H1 (cell line): ENCODE data around the gene CLCN3. TPM values are rescaled to one million over a fixed set of nuclear protein-coding genes. Genes with fewer than 3 reads are reported as not detected.
A peak's percentile ranks its signal among the peaks of the same experiment; 100 is the strongest.
"Not testable (repeated sequence)": the region's sequence is repeated elsewhere in the genome, so short reads cannot be mapped to it uniquely, and the experiment has no call there.

Experiments used
- CTCF ChIA-PET: fragments of 300-600 bp; sonication (Branson Sonifier 250); formaldehyde crosslinking; loops from one replicate; lab custom pipeline; 2021; ENCODE audit not compliant: partially characterized antibody; lab: Charles Lee
- POLR2A ChIA-PET: fragments of 300-600 bp; sonication (Branson Sonifier 250); formaldehyde crosslinking; loops from one replicate; lab custom pipeline; 2021; ENCODE audit warnings: inconsistent platforms; ENCODE audit not compliant: partially characterized antibody; lab: Charles Lee
- DNase-seq, 2 experiments: peaks; one replicate each; pipeline versions ENCODE4 v3.0.0 to v3.0.0-alpha.2; 2010 to 2022; ENCODE audit warnings: low spot score in 2 of 2, low read depth in 1 of 2, mixed read lengths in 1 of 2
- FAIRE-seq: peaks from 2 replicates; lab custom pipeline; 2011; peaks lifted over from hg19 to GRCh38; lab: Jason Lieb, UNC
- H2AFZ ChIP-seq: 2 replicates; pipeline ENCODE4 v1.8.1; 2012; ENCODE audit warnings: low read length, inconsistent platforms
- H2AK5ac ChIP-seq: 2 replicates; pipeline ENCODE4 v1.6.1; 2013; ENCODE audit warnings: low read depth, low read length
- H2BK120ac ChIP-seq: replicated peaks from 2 replicates; pipeline ENCODE3; 2013; ENCODE audit warnings: low read depth, low read length, inconsistent platforms
- H2BK12ac ChIP-seq: 2 replicates; pipeline ENCODE4 v1.6.1; 2013; ENCODE audit warnings: low read depth, low read length
- H2BK15ac ChIP-seq: 2 replicates; pipeline ENCODE4 v1.6.1; 2013; ENCODE audit warnings: low read length
- H2BK20ac ChIP-seq: 2 replicates; pipeline ENCODE4 v1.6.1; 2013; ENCODE audit warnings: low read length
- H2BK5ac ChIP-seq: 2 replicates; pipeline ENCODE4 v1.6.1; 2013; ENCODE audit warnings: low read depth, low read length
- H3K14ac ChIP-seq: 2 replicates; pipeline ENCODE4 v1.6.1; 2013; ENCODE audit warnings: inconsistent platforms; ENCODE audit not compliant: insufficient read length
- H3K18ac ChIP-seq: 2 replicates; pipeline ENCODE4 v1.6.1; 2013; ENCODE audit warnings: low read length; ENCODE audit errors: extremely low read depth
- H3K23ac ChIP-seq: 2 replicates; pipeline ENCODE4 v1.6.1; 2013; ENCODE audit warnings: inconsistent platforms; ENCODE audit not compliant: insufficient read length
- H3K23me2 ChIP-seq: 2 replicates; pipeline ENCODE4 v1.6.1; 2013; ENCODE audit warnings: low read depth, low read length
- H3K27ac ChIP-seq: 2 replicates; pipeline ENCODE4 v1.6.1; 2011; ENCODE audit warnings: low read depth, low read length, inconsistent platforms
- H3K27me3 ChIP-seq, 4 experiments: replicated peaks in 1 of 4; 1 replicate in 1 of 4; 2 replicates in 3 of 4; pipeline versions ENCODE4 v1.6.1 to v1.8.1; 2011 to 2013; ENCODE audit warnings: low read length in 3 of 4, mild to moderate bottlenecking in 3 of 4, inconsistent platforms in 2 of 4, mixed read lengths in 2 of 4, moderate library complexity in 1 of 4; ENCODE audit not compliant: control insufficient read depth in 3 of 4, insufficient read depth in 3 of 4; ENCODE audit errors: extremely low read depth in 1 of 4
- H3K36me3 ChIP-seq, 4 experiments: 2 replicates each; pipeline versions ENCODE4 v1.6.1 to v1.8.1; 2011 to 2013; ENCODE audit warnings: mild to moderate bottlenecking in 4 of 4, low read length in 3 of 4, moderate library complexity in 2 of 4, control low read depth in 1 of 4, inconsistent platforms in 1 of 4; ENCODE audit not compliant: insufficient read depth in 4 of 4, control insufficient read depth in 2 of 4
- H3K4ac ChIP-seq: replicated peaks from 2 replicates; pipeline ENCODE3; 2013; ENCODE audit warnings: low read length, low read depth, mixed read lengths, inconsistent platforms; ENCODE audit not compliant: insufficient read length
- H3K4me1 ChIP-seq, 4 experiments: replicated peaks in 1 of 4; 1 replicate in 1 of 4; 2 replicates in 3 of 4; pipeline versions ENCODE4 v1.6.1 to v1.8.1; 2011 to 2013; ENCODE audit warnings: low read length in 3 of 4, inconsistent platforms in 2 of 4, mixed read lengths in 1 of 4; ENCODE audit not compliant: insufficient read depth in 4 of 4, control insufficient read depth in 3 of 4
- H3K4me2 ChIP-seq, 2 experiments: 2 replicates each; pipeline versions ENCODE4 v1.6.1 to v1.8.1; 2011 to 2013; ENCODE audit warnings: low read depth in 2 of 2, low read length in 2 of 2, control low read depth in 1 of 2, inconsistent platforms in 1 of 2, mild to moderate bottlenecking in 1 of 2; ENCODE audit not compliant: insufficient read depth in 1 of 2
- H3K4me3 ChIP-seq, 4 experiments: fragments of 200-600, 300-600 bp in 1 of 4; sonication (generic), shearing (Covaris generic), sonication (Bioruptor Twin) in 1 of 4; 2 replicates each; pipeline versions ENCODE4 v1.5.1 to v1.8.1; 2011 to 2016; ENCODE audit warnings: low read length in 4 of 4, low read depth in 3 of 4, control low read depth in 2 of 4, inconsistent platforms in 2 of 4, mild to moderate bottlenecking in 2 of 4, mixed read lengths in 1 of 4, moderate library complexity in 1 of 4; ENCODE audit not compliant: insufficient read depth in 2 of 4; ENCODE audit errors: extremely low read depth in 1 of 4
- H3K56ac ChIP-seq: replicated peaks from 2 replicates; pipeline ENCODE3; 2013; ENCODE audit warnings: low read depth, mild to moderate bottlenecking, mixed read lengths, low read length, inconsistent platforms; ENCODE audit not compliant: insufficient read length
- H3K79me1 ChIP-seq: 2 replicates; pipeline ENCODE4 v1.6.1; 2013; ENCODE audit warnings: low read depth, low read length, control low read depth
- H3K79me2 ChIP-seq, 2 experiments: 2 replicates each; pipeline versions ENCODE4 v1.6.1 to v1.8.1; 2012 to 2013; ENCODE audit warnings: low read length in 2 of 2, mild to moderate bottlenecking in 2 of 2, inconsistent platforms in 1 of 2; ENCODE audit not compliant: insufficient read depth in 2 of 2, control insufficient read depth in 1 of 2
- H3K9ac ChIP-seq, 4 experiments: replicated peaks in 1 of 4; 1 replicate in 1 of 4; 2 replicates in 3 of 4; pipeline versions ENCODE4 v1.6.1 to v1.8.1; 2011 to 2013; ENCODE audit warnings: low read depth in 3 of 4, low read length in 3 of 4, control low read depth in 2 of 4, mild to moderate bottlenecking in 2 of 4, moderate library complexity in 2 of 4, inconsistent platforms in 1 of 4; ENCODE audit errors: extremely low read depth in 1 of 4
- H3K9me3 ChIP-seq, 2 experiments: 2 replicates each; pipeline versions ENCODE4 v1.6.1 to v1.8.1; 2012 to 2013; ENCODE audit warnings: mild to moderate bottlenecking in 2 of 2, moderate library complexity in 2 of 2, control low read depth in 1 of 2, inconsistent platforms in 1 of 2, low read depth in 1 of 2, low read length in 1 of 2, mixed read lengths in 1 of 2; ENCODE audit not compliant: insufficient read depth in 2 of 2
- H4K20me1 ChIP-seq, 2 experiments: replicated peaks in 1 of 2; 2 replicates each; pipeline versions ENCODE3 to v1.8.1; 2011 to 2013; ENCODE audit warnings: inconsistent platforms in 2 of 2, low read length in 2 of 2, mild to moderate bottlenecking in 1 of 2; ENCODE audit not compliant: insufficient read depth in 2 of 2, control insufficient read depth in 1 of 2
- H4K5ac ChIP-seq: 2 replicates; pipeline ENCODE4 v1.6.1; 2013; ENCODE audit warnings: low read length, low read depth, mixed read lengths, inconsistent platforms; ENCODE audit not compliant: insufficient read length
- H4K8ac ChIP-seq: 2 replicates; pipeline ENCODE4 v1.8.0; 2013; ENCODE audit warnings: mild to moderate bottlenecking, moderate library complexity, low read length, inconsistent platforms; ENCODE audit not compliant: insufficient read depth; ENCODE audit errors: extremely low read depth
- H4K91ac ChIP-seq: replicated peaks from 2 replicates; pipeline ENCODE3; 2013; ENCODE audit warnings: low read length, mixed read lengths, inconsistent platforms; ENCODE audit not compliant: insufficient read length
- GTF2F1 ChIP-seq: IDR thresholded peaks from 2 replicates; pipeline ENCODE4 v1.6.1; 2012; ENCODE audit warnings: low read depth, low read length, improper control_type of control experiment, borderline replicate concordance
- POU5F1 ChIP-seq: IDR thresholded peaks from 2 replicates; pipeline ENCODE4 v1.6.1; 2011; ENCODE audit warnings: low read depth, mild to moderate bottlenecking, low read length, moderate library complexity
- SAP30 ChIP-seq: fragments of 300-600 bp; sonication (generic); IDR thresholded peaks from 2 replicates; pipeline ENCODE4 v1.7.1; 2012; ENCODE audit warnings: low read length, moderate library complexity, mild to moderate bottlenecking, inconsistent platforms; ENCODE audit not compliant: insufficient read depth, insufficient replicate concordance
- SIN3A ChIP-seq, 2 experiments: IDR thresholded peaks in 1 of 2; conservative IDR thresholded peaks in 1 of 2; 2 replicates each; pipeline ENCODE4 v1.6.1; 2011 to 2012; ENCODE audit warnings: low read length in 2 of 2, improper control_type of control experiment in 1 of 2, low read depth in 1 of 2, mild to moderate bottlenecking in 1 of 2
- WGBS, 2 experiments: shearing (Covaris generic) in 1 of 2; methylation state at CpG; one replicate each; pipeline versions ENCODE4 v1.1.6 to v1.1.7; 2013 to 2015; ENCODE audit warnings: low lambda C conversion rate in 2 of 2, mixed read lengths in 2 of 2, inconsistent platforms in 1 of 2, low coverage in 1 of 2, missing lambda C conversion rate in 1 of 2; ENCODE audit not compliant: insufficient replicate concordance in 2 of 2, insufficient coverage in 1 of 2, insufficient read length in 1 of 2; ENCODE audit errors: extremely low coverage in 1 of 2, missing lambda C conversion rate in 1 of 2; 5-methylcytosine and 5-hydroxymethylcytosine counted together
- polyA plus RNA-seq, 7 experiments: library from polyadenylated mRNA; depleted of rRNA in 3 of 7; stranded (reverse) in 5 of 7; unstranded in 2 of 7; fragments of >200 nt in 5 of 7; fragments of 200-250 nt in 2 of 7; gene quantifications; 1 replicate in 5 of 7; 2 replicates in 1 of 7; 4 replicates in 1 of 7; pipeline versions ENCODE4 v1.2.1 to v1.2.3, GENCODE V29; 2011 to 2013; ENCODE audit warnings: missing spikeins in 2 of 7, mixed read lengths in 2 of 7
- total RNA-seq: library from RNA; stranded (reverse); fragmentation: NEBNext Ultra II Directional; extraction: Animal tissue kit (Norgen Biotek cat#: 25700); gene quantifications from 2 replicates; pipeline ENCODE4 v1.2.1, GENCODE V29; 2021

CLCN3 gene
- total and polyA plus RNA-seq, 2 of the 8 experiments (the other 6 are each of a cell fraction or from before 2014, with no cell fraction given) = 8.8 to 32.8 TPM

DNA sequence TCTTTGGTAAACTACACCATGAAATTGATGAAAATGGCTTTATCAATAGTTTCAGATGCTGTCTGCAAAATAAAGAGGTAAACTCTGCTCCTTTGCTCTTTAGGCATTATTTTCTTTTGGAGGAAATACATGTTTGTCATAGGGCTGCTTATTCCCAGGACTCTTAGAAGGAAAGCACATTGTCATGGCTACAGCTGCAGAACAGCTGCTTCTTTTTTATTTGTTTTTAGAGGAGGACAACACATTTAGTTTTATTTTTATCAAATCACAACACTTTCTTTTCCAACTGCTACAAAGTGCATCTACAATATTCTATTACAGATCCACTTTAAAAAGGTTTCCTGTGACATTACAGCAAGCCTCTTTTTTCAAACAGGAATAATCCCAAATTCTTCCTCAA is 150.0 kb downstream of the CLCN3 start (continued):
- no peak for TF ChIP-seq SIN3A (conservative IDR thresholded peaks at IDR 0.05 in 1 of 2, IDR thresholded peaks at IDR 0.05 in 1 of 2; ENCODE audit: low read depth in 1 of 2, low read length in 2 of 2)
- TF ChIP-seq GTF2F1 = no peak
- no peak for TF ChIP-seq POU5F1
- no peak for TF ChIP-seq SAP30

- H2AK5ac ChIP-seq, H4K5ac ChIP-seq, H3K9ac ChIP-seq, H3K18ac ChIP-seq, H3K27me3 ChIP-seq, H2BK5ac ChIP-seq, POLR2A ChIA-PET, H4K91ac ChIP-seq, H4K8ac ChIP-seq, H3K79me1 ChIP-seq, H3K4me1 ChIP-seq, H3K4ac ChIP-seq, H3K23me2 ChIP-seq, H3K27ac ChIP-seq, H4K20me1 ChIP-seq, H3K56ac ChIP-seq, H2BK12ac ChIP-seq, H3K4me3 ChIP-seq, H2BK20ac ChIP-seq, H3K9me3 ChIP-seq, H2BK15ac ChIP-seq, H3K79me2 ChIP-seq, H3K4me2 ChIP-seq, H3K36me3 ChIP-seq, H2AFZ ChIP-seq, H3K23ac ChIP-seq, H3K14ac ChIP-seq, H2BK120ac ChIP-seq, FAIRE-seq: not testable (repeated sequence)
- WGBS, 2 experiments = 85% methylated on average over 11 of the region's 11 CpGs; no CpG with 5 or more reads in 1 of the 2 experiments
- CTCF ChIA-PET = interaction anchor here (1.0 kb wide), 1 partner anchor 159 kb away, joined by 4 read pairs; the partner anchor contains the start of gene NEK1
- peak in 1 of 2 experiments; percentile 8 for DNase-seq
Measured at GRCh38 chr4:169771556-169772080, 151.2 kb downstream of the CLCN3 start.
